SKM-1 (cell line): ENCODE data around the gene FOXS1.

ENCODE experiments used
- DNase-seq: peaks from one replicate; lab custom pipeline; 2025; ENCODE audit not compliant: unreplicated experiment; lab: John Stamatoyannopoulos, UW

The FOXS1 gene

DNA sequence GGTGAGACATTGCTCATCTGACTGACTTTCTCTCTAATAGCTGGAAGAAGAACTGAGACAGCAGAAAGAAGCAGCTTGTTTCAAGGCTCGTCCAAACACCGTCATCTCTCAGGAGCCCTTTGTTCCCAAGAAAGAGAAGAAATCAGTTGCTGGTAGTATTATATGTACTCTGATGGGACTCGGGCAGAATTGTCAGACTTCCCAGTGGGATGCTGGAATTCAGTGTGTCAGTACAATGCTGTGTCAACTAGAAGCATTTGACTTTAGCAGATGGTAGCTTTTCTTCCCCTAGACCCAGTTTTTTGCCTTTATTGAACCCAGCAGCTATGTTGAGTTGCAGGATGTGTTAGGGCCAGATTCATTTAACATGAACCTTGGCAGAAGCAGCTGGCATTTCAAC, 48.0 kb downstream of the FOXS1 start:
- no peak for DNase-seq
